ENCODE results near the gene SEMA3C.

The SEMA3C gene

DNA sequence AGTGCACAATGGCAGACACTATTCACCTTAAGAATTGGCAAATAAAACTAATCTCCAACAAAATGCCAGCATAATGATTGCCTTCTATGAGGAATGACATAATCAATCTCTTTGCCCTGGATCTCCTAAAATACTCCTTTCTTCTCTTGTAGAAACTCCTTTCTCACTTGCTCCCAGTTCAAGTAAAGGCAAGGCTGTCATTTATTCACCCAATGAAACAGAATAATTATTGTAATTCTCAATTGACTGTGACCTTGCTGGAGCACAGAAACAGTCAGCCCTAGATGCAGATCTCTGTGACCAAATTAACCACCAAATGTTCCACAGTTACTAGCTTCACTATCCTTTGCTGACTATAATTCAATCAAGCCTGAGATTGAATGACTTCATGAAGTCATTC is 99.3 kb downstream of the SEMA3C start:
- DNase-seq, result no peak

DNA sequence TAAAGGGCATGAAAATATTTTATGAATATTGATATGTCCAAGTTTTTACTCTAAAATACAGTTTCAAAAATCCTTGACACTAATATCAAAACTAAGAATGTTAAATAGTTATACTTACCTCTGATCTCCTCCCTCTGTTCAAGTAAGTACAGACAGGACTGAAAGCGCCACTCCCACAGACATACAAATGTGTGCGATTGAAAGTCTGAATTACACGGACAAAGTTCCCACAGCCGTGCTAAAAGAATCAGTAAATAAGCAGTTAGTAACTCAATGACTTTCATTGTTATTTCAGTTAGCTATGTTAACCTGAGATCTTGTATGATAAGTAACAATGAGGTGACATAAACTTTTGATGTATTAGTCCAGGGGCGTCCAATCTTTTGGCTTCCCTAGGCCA is 100.7 kb downstream of the SEMA3C start:
- DNase-seq, result no peak

DNA sequence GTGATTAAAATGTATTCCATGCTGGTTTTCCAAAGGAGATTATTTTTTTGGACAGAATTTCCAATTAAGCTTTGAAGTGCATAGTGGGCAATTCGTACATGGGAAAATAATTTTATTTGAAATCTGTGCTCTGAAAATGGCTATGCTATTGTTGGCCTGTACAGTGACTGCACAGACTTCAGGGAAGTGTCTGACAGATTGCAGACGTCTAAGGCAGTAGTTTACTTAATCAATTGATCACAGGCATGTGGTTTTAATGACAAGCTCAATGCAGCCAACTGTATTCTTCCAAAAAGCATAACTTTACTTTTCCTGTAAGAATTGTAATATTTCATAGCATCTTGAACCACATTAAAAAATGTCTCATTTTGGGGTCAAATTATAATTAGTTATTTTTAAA is 102.0 kb downstream of the SEMA3C start:
- DNase-seq, result no peak

DNA sequence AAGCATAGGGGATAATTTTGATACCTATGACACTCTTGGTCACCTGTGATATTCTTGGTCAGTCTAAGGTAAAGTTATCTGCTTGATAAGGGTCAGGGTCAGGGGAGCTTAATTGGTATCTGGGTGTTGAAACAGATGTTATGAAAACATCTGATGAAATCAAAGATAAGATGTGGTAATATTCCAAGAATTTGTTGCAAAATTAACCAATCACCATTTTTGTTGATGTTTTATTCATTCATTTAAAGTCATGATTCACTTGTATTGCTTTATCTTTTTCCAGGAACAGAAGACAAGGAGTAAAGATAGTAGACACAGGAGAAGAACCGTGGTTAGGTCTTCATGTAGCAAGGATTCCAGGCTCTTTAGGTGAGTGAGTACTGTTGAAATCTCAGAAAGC is 103.1 kb downstream of the SEMA3C start:
- no peak for DNase-seq

DNA sequence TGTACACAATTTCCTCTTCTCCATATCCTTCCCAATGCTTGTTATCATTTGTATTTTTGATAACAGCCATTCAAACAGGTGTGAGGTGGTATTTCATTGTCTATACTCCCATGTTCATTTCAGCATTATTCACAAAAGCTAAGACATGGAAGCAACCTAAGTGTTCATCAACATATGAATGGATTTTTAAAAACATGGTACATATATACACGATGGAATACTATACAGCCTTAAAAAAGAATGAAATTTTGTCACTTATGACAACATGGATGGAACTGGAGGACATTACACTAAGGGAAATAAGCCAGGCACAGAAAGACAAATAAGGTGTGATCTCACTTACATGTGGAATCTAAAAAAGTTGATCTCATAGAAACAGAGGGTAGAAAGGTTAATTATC is 109.3 kb downstream of the SEMA3C start:
- DNase-seq, result no peak

DNA sequence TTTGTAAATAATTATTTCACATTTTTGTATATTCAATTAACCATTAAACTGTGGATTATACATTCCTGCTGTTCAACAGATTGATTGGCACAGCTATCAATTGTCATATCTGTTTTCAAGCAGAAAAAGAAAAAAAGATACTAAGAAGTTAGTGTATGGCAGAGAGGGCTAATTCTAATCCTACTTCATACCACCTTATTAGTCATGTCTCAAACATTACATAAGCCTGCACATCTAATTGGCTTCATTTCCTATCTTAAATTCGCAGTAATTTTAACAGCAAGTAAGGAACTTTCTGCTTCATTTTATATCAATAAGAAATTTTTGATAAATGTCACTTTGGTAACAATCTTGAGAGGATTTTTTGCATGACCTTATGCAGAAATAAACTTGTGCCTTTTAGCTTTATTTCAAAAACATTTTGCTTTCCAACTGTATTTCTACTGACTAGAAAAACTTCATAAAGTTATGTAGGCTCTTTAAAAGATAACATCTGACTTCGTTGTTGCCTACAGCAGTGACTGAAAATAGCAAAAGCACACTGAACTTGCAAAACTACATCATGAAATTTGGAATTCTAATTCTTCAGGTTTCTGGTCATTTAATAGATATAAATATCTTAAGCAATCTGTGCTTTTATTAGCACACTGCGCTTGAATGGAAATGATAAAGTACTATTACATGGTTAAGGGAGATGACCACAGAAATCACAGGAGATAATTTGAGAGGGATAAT is 111.5 kb downstream of the SEMA3C start:
- DNase-seq, result no peak

DNA sequence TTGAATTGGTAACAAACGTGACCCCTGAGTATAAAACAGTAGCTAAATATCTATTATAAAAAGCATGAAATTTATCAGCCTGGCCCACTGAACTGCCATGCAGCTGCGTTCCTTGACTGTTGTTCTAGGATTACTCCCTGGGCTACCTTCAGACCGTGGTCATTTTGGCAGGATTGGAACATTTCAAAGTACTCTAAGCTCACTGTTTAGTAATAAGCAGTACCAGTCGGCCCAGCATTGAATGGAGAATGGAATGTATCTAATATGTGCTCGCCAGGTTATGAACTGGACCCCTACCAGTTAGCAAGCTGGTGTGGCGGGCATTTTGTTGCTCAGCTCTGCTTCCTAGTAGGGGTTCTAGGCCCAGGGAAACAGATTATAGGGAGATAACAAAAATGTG is 112.2 kb downstream of the SEMA3C start:
- DNase-seq, result no peak

DNA sequence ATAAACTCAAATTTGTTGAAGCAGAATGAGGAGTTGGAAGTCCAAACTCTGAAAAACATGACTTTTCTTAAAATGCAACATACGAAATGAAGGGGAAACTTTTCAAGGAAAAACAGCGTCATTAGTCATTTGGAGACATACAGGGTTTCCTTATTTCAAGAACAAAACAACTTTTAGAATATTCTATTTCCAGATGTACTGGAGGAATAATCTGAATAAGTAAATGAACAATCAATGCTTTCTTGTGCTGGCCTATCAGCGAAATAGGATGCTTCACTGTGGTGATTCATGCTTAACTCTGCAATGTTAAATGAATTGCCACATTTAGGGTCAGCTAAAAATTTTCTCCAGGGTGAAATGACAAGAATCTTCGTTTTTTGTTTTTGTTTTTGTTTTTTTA is 114.3 kb downstream of the SEMA3C start:
- no peak for DNase-seq

DNA sequence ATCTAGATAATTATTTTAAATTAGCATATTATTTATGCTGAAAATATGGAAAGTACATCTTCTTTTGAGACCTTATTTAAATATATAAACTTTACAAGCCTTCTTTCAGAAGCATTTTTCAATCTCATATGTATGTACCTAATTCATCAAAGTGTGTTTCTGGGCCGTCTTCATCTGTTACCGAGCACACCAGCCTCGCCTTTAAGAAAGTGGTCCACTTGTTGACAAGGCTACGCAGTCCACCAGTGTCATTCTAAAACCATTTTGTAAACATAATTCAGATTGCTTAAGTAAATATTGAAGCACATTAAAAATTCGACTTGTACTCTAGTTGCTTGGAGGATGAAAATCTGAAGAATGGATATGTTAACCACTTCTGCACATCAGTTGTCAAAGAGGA is 116.3 kb downstream of the SEMA3C start:
- DNase-seq, result no peak

DNA sequence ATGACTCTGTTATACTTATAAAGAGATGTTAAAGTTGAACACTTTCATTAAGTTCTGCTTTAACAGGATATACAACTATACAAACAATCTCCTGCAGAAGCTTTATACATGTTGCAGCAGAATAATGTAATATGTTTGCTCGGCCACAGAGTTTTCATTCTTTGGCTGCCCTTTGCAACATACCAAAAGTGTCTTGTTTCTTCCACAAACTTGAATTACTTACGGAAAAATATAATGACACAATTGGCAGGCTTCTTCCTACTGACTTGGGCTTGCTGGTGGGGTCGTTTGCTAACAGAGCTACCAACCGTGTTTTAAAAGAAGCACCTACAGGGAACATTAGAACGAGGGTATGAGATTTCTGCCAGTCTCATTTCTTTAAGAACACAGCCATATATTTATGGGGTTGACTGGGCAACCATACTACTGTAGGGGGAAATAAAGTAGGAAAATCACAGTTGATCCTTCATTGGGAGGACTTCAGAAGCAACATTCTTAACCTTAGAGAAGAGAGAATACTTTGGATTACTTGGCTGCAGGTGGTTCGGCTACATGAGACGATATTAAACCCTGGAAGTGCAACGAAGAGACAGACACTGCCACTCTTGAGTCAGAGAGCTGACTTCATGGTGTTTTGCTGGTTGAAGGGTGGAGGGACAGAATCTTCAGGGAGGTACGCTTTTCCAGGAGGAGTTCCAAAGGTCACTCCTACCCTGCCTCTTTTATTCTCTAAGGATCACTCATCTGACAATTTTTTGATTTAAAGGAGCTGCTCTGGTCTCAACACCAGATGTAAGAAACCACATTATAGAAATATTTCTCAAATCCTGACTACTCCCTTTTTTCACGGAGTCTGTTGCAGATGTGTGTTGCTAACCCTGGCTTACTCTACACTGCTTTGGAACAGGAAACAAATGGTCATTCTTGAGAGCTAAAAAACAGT is 123.9 kb downstream of the SEMA3C start:
- no peak for DNase-seq

DNA sequence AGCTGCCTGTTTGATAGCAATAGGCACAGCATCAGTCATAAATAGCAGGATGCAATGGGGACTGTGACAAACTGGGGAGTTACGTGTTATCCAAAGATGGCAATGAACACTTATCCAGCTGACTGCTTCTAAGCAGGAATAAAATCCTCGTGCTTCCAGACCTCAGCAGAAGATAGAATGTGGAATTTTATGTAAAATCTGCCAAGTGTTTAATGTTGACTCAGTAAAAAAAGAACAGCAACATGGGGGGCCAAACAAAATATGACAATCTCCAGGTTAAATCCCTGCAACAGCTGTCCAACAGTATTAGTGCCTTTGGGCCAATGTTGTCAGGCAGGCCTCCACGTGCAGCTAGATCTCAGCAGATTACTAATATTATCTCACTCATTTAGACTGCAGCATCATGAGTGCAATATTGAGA is 127.3 kb downstream of the SEMA3C start:
- no peak for DNase-seq

DNA sequence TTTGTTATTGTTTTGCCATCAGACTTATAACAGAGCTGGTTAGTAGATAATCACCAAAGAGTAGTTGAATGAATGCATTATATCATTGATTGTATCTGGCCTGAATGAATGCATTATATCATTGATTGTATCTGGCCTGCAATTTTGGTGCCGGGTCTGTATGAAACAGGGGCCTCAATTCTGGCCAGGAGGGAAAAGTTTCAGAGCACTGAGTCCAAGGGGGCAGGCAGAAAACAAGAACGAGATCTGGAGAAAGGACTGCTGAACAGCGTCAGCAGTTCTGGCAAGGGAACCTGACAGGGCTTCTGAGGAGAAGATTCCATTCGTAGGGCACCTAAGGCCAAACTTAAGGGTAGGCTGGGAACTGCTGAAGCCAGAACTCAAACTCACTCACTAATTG is 128.0 kb downstream of the SEMA3C start:
- DNase-seq, result no peak

DNA sequence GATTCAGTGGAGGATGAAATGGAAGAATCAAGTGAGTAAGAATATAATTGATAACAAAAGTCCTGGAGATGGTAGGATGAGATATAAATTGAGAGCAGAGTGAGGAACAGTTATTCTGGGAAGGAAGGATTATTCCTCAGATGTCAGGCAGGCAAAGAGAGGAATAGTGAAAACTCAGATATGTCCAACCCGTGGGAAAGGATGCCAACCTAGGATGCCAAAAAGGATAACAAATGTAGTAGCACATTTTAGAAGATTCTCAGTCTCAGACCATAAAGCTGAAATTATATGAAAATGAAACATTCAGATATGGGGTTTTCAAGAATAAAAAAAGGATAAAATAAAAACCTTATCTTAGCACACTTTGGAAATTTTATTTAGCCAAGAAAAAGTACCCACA is 131.1 kb downstream of the SEMA3C start:
- no peak for DNase-seq

DNA sequence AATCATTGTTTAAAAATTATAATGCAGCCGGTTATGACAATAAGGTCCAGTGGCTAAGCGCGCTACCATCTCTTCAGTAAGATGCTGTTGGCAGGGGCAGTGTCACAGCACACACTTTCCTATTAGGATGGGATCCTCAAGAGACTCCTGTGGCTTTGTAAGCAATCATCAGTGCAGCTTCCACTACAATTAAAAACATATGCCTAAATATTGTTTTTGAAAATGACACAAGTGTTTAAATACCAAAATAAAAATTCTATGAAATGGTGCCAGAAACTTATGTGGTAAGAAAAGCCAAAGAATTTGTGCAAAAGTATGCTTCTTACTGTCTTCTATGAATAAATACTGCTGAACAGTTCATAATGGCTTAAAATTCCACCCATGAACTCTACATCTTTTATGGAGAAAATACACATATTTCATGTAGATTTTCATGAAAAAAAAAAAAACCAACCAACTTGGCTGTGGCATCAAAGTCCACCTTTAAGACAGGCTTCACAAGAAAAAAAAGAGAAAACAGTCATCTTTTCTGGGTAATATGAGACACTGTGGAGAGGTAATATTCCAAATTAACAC is 132.8 kb downstream of the SEMA3C start:
- no peak for DNase-seq

DNA sequence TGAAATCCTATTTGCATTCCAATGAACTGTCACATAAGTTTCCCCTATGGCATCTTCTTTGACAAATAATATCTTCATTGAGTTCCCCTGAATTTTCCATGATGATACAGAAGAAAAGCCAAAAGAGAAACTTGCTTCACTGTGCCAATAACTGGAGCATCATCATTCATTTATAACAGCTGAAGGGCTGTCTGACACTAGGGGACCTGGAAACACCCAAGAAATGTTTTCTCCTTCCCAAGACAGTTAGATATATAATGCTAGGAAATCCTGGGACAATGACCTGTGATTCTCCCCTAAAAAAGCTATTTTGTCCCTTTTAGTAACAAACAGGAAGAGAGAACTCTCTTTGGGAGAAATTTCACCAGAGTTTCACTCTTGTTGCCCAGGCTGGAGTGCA is 133.6 kb downstream of the SEMA3C start:
- no peak for DNase-seq

DNA sequence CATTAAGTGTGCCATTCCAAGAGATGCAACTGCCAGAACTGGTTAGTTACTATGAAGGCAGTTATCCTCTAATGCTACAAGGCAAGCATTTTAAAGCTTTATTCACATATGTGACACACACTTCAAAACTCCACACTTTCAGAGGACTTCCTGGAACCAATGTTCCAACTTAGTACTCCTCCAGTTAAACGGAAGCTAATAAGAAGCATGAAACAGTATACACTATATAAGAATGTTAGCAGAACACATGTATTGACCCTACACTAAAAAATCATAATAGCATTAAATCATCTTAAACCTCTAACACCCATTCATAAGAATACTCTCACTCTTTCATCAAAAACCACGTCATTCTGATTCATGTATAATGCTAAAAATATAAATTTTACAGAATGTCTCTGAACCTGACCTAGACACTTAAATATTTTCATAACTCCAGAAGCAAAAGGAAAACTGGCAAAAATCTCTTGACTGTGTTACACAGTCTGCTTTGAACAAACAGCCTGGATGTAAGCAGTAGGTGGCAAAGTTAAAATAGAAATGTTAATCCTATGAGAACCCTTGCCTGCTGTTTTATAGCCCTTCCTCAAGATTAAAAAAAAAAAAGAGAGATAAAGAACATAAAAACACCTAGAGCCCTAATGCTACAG is 135.0 kb downstream of the SEMA3C start:
- DNase-seq, result no peak

DNA sequence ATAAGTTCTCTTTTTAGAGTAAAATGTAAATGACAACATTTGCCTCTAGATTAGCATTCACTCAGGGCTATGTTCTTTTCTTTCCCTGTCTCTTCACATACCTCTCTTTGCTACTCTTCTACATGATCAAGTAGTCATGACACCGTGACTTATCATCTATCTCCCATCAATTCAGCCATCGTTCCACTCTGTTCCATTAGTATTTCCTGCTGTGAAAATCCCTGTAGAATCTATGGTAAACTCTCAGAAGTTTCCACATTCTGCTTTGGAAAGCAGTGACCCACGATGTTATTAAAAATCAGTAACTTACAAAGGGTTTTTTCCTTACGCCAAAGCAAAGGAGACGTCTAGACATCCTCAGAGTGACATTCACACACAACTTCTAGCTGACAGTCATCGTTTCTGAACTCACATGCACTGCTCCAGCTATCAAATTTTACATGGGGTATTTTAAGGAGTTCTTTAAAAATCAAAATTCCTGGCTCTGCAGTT is 135.6 kb downstream of the SEMA3C start:
- no peak for DNase-seq

DNA sequence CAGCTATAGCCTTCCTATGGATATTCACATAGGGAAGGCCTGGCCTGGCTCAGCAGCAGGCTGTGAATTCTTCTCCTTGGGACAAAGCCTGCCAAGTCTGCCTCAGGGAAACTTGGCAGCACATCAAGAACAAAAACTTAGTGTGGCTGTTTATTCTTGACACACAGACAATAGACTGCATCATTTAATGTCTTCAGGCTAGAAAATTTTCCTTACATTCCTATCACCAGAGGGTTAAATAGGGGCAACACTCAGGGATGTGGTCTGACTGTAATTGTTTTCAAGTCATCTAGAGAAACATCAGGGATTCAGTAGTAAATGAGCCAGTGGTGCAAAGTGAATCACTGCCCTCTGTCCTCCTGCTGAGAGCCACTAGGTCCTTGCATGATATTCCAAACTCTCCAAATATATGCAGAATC is 137.3 kb downstream of the SEMA3C start:
- DNase-seq, result no peak

DNA sequence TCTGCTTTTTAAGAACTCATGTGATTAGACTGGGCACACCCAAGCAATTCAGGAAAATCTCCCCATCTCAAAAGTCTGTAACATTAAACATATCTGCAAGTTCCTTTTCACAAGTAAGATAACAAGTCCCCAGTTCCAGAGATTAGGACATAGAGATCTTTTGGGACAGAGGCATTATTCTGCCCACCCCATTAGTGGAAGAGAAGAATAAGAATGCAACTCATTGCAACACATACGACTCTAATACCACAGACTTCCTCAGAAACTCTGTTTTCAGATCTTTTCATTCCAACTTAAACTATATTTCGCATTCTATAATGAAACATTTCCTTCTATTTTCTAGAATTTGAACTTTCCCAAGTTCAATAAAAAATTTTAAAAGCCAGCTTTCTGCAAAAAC is 137.7 kb downstream of the SEMA3C start:
- no peak for DNase-seq

DNA sequence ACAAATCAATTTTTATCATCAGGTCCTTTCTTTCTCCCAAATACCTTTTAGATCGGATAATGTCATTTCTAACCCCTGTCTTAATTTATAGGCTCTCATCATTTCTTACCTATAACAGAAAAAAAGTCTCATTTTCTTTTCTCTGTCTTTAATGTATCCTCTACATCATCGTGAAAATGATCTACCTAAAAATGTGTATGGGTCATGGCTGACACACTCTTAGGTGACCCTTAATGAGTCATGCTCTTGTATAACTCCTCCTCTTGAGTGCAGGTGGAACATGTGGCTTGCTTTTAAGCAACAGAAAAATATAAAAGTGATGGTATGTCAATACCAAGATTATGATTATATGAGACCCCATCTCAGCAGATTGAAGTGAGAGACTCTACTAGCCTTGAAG is 139.4 kb downstream of the SEMA3C start:
- DNase-seq, result no peak

DNA sequence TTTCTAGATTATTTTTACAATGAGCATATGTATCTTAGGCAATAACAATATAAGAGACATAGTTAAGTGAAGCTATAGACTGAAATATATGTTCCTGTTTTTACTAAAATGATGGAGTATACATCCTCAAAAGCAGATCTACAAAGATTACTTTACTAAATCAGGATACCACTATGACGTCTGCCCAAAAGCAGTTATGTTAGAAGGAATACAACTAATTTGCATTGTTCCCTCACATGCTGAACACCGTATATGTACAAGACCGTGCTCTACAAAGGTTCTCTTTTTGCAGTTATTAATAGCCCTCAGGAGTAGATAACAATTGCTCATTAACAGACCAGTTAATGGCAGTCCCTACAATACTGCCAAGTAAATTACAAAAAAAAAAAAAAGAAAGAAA is 143.0 kb downstream of the SEMA3C start:
- no peak for DNase-seq

DNA sequence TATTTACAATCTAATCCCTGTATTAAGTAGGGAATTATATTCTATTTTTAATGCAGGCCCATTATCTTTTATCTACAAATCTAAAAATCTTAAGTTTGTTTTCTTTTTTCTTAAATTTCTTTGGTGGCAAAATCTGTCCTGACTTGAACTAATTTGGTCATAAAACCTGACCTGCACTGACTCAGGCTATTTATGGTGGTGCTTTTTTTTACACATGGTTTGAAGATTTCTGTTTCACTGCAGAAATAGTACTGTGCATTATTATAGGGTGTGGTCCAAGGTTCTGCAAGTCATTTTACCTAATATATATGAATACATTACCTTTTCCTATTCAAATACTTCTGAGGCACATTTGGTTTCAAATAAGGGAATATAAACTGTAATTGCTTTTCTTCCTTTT is 143.4 kb downstream of the SEMA3C start:
- no peak for DNase-seq

DNA sequence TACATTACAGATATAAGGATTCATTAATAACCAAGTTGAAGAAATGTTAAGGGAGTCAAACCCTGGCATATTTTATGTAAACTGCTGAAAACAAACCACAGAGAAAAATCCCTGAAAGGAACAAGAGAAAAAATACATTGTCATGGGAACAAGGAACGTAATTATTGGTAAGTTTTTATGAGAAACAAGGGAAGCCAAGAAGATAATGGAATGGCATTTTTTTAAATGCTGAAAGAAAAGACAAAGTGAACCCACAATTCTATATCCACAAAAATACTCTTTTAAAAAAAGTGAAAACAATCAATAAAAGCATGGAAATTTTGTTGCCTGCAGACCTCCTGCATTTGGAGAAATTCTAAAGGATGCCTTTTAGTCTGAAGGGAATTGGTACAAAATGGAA is 144.0 kb downstream of the SEMA3C start:
- no peak for DNase-seq

All from NCI-H748 treated with DMSO at 0.1 percent for 48 hours (cell line).